SK-N-SH treated with all-trans-retinoic acid at 6 μM for 48 hours (cell line): Measurements from ENCODE around the gene GALNT15.

ENCODE experiments used
- ATAC-seq: fragments of 200-7000 bp; cut with Tn5 transposase; 3 replicates; pipeline ENCODE4 v1.9.1; 2020; ENCODE audit warnings: mild to moderate bottlenecking, moderate library complexity
- ARNTL ChIP-seq: fragments of 450-650 bp; formaldehyde crosslinking; IDR thresholded peaks from 2 replicates; pipeline ENCODE4 v1.5.0; 2020; ENCODE audit warnings: low read depth, mild to moderate bottlenecking, moderate library complexity, borderline replicate concordance
- BACH2 ChIP-seq: fragments of 250-450 bp; sonication (Bioruptor Pico); IDR thresholded peaks from 2 replicates; pipeline ENCODE4 v1.9.0; 2021; ENCODE audit warnings: mild to moderate bottlenecking, borderline replicate concordance
- CSDC2 ChIP-seq: fragments of 250-450 bp; sonication (Bioruptor Pico); IDR thresholded peaks from 2 replicates; pipeline ENCODE4 v1.5.0; 2020; ENCODE audit warnings: mild to moderate bottlenecking, moderate library complexity
- CSRNP3 ChIP-seq: fragments of 250-450 bp; sonication (Bioruptor Pico); IDR thresholded peaks from 2 replicates; pipeline ENCODE4 v1.5.1; 2021; ENCODE audit warnings: mild to moderate bottlenecking, moderate library complexity
- GLIS3 ChIP-seq: fragments of 250-450 bp; sonication (Bioruptor Pico); IDR thresholded peaks from 2 replicates; pipeline ENCODE4 v1.5.0; 2020; ENCODE audit warnings: mild to moderate bottlenecking, moderate library complexity
- ISL1 ChIP-seq: fragments of 250-450 bp; sonication (Bioruptor Pico); IDR thresholded peaks from 2 replicates; pipeline ENCODE4 v2.1.2; 2022; ENCODE audit warnings: mild to moderate bottlenecking, moderate library complexity
- OSR1 ChIP-seq: fragments of 250-450 bp; sonication (Bioruptor Pico); IDR thresholded peaks from 2 replicates; pipeline ENCODE4 v1.8.0; 2022; ENCODE audit warnings: moderate library complexity, mild to moderate bottlenecking, inconsistent platforms
- PATZ1 ChIP-seq: fragments of 250-450 bp; sonication (Bioruptor Pico); IDR thresholded peaks from 2 replicates; pipeline ENCODE4 v1.8.0; 2020; ENCODE audit warnings: mild to moderate bottlenecking, moderate library complexity, borderline replicate concordance
- RARB ChIP-seq: fragments of 250-450 bp; sonication (Bioruptor Pico); IDR thresholded peaks from 2 replicates; pipeline ENCODE4 v1.8.0; 2021; ENCODE audit warnings: mild to moderate bottlenecking, moderate library complexity
- SNAI2 ChIP-seq: fragments of 250-450 bp; sonication (Bioruptor Pico); IDR thresholded peaks from 2 replicates; pipeline ENCODE4 v1.5.0; 2020; ENCODE audit warnings: mild to moderate bottlenecking, moderate library complexity
- TCF4 ChIP-seq: fragments of 250-450 bp; sonication (Bioruptor Pico); IDR thresholded peaks from 2 replicates; pipeline ENCODE4 v1.8.0; 2021; ENCODE audit warnings: mild to moderate bottlenecking, moderate library complexity, borderline replicate concordance
- TOX ChIP-seq: fragments of 250-450 bp; sonication (Bioruptor Pico); IDR thresholded peaks from 2 replicates; pipeline ENCODE4 v1.8.0; 2021; ENCODE audit warnings: mild to moderate bottlenecking, moderate library complexity, borderline replicate concordance
- TSHZ2 ChIP-seq: fragments of 250-450 bp; sonication (Bioruptor Pico); IDR thresholded peaks from 2 replicates; pipeline ENCODE4 v1.5.0; 2020; ENCODE audit warnings: mild to moderate bottlenecking, moderate library complexity
- ZC3H10 ChIP-seq: fragments of 250-450 bp; sonication (Bioruptor Pico); IDR thresholded peaks from 2 replicates; pipeline ENCODE4 v1.5.1; 2021; ENCODE audit warnings: mild to moderate bottlenecking, moderate library complexity
- ZFP3 ChIP-seq: fragments of 250-450 bp; sonication (Bioruptor Pico); IDR thresholded peaks from 2 replicates; pipeline ENCODE4 v1.5.0; 2020; ENCODE audit warnings: mild to moderate bottlenecking, moderate library complexity
- ZNF70 ChIP-seq: fragments of 450-650 bp; formaldehyde crosslinking; IDR thresholded peaks from 2 replicates; pipeline ENCODE4 v1.5.0; 2020; ENCODE audit warnings: mild to moderate bottlenecking, moderate library complexity
- ZNF8 ChIP-seq: fragments of 450-650 bp; formaldehyde crosslinking; IDR thresholded peaks from 2 replicates; pipeline ENCODE4 v1.5.0; 2020; ENCODE audit warnings: mild to moderate bottlenecking, moderate library complexity
- TF ChIP-seq, protein P1 (sequence below): fragments of 250-450 bp; sonication (Bioruptor Pico); IDR thresholded peaks from 2 replicates; pipeline ENCODE4 v1.5.1; 2020; ENCODE audit warnings: low read depth, mild to moderate bottlenecking, moderate library complexity

GALNT15 gene

GRCh38 chr3:16255726-16256125 is 81.2 kb downstream of the GALNT15 start:
- TF ChIP-seq RARB (CRISPR knock-in tag) (no peak), TSHZ2 (CRISPR knock-in tag) (no peak), PATZ1 (CRISPR knock-in tag) (no peak), SNAI2 (CRISPR knock-in tag) (no peak), TCF4 (CRISPR knock-in tag) (no peak), GLIS3 (CRISPR knock-in tag) (no peak), ZC3H10 (CRISPR knock-in tag) (no peak)
- TF ChIP-seq, protein P1, sequence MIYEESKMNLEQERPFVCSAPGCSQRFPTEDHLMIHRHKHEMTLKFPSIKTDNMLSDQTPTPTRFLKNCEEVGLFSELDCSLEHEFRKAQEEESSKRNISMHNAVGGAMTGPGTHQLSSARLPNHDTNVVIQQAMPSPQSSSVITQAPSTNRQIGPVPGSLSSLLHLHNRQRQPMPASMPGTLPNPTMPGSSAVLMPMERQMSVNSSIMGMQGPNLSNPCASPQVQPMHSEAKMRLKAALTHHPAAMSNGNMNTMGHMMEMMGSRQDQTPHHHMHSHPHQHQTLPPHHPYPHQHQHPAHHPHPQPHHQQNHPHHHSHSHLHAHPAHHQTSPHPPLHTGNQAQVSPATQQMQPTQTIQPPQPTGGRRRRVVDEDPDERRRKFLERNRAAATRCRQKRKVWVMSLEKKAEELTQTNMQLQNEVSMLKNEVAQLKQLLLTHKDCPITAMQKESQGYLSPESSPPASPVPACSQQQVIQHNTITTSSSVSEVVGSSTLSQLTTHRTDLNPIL (CRISPR knock-in tag) = no peak

DNA sequence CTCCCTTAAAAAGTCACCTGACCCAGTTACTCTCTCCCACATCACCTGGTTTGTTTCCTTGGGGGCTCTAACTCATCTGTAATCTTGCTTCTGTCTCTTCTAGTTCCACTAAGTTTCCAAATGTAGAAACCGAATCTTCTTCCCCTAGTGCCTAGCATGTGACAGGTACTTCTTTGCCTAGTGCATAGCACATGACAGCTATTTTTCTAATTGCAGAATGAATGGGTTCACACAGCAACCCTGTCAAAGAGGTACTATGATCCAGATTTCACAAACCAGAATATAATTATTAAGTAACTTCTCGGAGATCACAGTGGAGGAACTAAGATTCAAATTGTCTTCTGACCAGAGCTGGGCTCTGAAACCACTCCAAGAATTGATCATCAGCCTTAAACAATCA is 82.8 kb downstream of the GALNT15 start:
- no peak for ATAC-seq
- TF ChIP-seq SNAI2 (CRISPR knock-in tag) (no peak), TSHZ2 (CRISPR knock-in tag) (no peak), ZNF8 (CRISPR knock-in tag) (no peak), ISL1 (CRISPR knock-in tag) (no peak), OSR1 (no peak), RARB (CRISPR knock-in tag) (no peak), TOX (no peak), TCF4 (CRISPR knock-in tag) (no peak), CSRNP3 (CRISPR knock-in tag) (no peak), PATZ1 (CRISPR knock-in tag) (no peak), ZNF70 (no peak), ZFP3 (CRISPR knock-in tag) (no peak), BACH2 (CRISPR knock-in tag) (no peak), GLIS3 (CRISPR knock-in tag) (no peak), ARNTL (CRISPR knock-in tag) (no peak), CSDC2 (no peak)
- TF ChIP-seq, protein P1 (CRISPR knock-in tag) = no peak

More at GRCh38 chr3:16255726-16256125, 81.2 kb downstream of the GALNT15 start:
- no peak for ATAC-seq
